Stimulated activated CD8-positive, alpha-beta memory T cell treated with anti-CD3 and anti-CD28 coated beads, Interleukin-12 subunit alpha, Interleukin-12 subunit beta, amount 100 ng/mL, for 1 hour (primary cell): Measurements from ENCODE around the gene FYN.

ENCODE experiments used
- DNase-seq: peaks from one replicate; pipeline ENCODE4 v3.0.0-alpha.2; 2020; ENCODE audit warnings: low read depth

Gene FYN

GRCh38 chr6:111707773-111708172 is 165.5 kb downstream of the FYN start:
- DNase-seq = no peak

GRCh38 chr6:111706841-111707391 is 166.3 kb downstream of the FYN start:
- DNase-seq = no peak

- DNase-seq = no peak
These were observed 169.5 kb downstream of the FYN start for GRCh38 chr6:111703723-111704122.

- DNase-seq = no peak
These were observed 171.0 kb downstream of the FYN start for GRCh38 chr6:111702268-111702667.

GRCh38 chr6:111701146-111701545 is 172.1 kb downstream of the FYN start:
- no peak for DNase-seq

- no peak for DNase-seq
These were observed 173.0 kb downstream of the FYN start for GRCh38 chr6:111700135-111700690.

GRCh38 chr6:111699123-111699522 is 174.1 kb downstream of the FYN start:
- DNase-seq = no peak

GRCh38 chr6:111696814-111697213 is 176.4 kb downstream of the FYN start:
- DNase-seq = no peak

GRCh38 chr6:111692327-111693164 is 180.7 kb downstream of the FYN start:
- DNase-seq = no peak

GRCh38 chr6:111691345-111692225 is 181.7 kb downstream of the FYN start:
- no peak for DNase-seq

GRCh38 chr6:111689946-111690345 is 183.3 kb downstream of the FYN start:
- no peak for DNase-seq

GRCh38 chr6:111689419-111689818 is 183.8 kb downstream of the FYN start:
- no peak for DNase-seq

- DNase-seq = no peak
These were observed 184.9 kb downstream of the FYN start for GRCh38 chr6:111688331-111688730.

- DNase-seq = no peak
These were observed 185.6 kb downstream of the FYN start for GRCh38 chr6:111687652-111688051.

- no peak for DNase-seq
These were observed 186.4 kb downstream of the FYN start for GRCh38 chr6:111686932-111687266.

GRCh38 chr6:111686249-111686931 is 186.9 kb downstream of the FYN start:
- no peak for DNase-seq

- DNase-seq = no peak
These were observed 187.7 kb downstream of the FYN start for GRCh38 chr6:111685526-111685925.

GRCh38 chr6:111685058-111685457 is 188.2 kb downstream of the FYN start:
- DNase-seq = no peak

- DNase-seq = no peak
These were observed 189.4 kb downstream of the FYN start for GRCh38 chr6:111683749-111684267.

GRCh38 chr6:111683157-111683556 is 190.1 kb downstream of the FYN start:
- no peak for DNase-seq

GRCh38 chr6:111681860-111682259 is 191.4 kb downstream of the FYN start:
- no peak for DNase-seq
